Adrenal gland (tissue), 5 donors: Measurements from ENCODE around the gene CDH16.

Experiments used
- CTCF ChIP-seq, 6 experiments: fragments of 450-650 bp in 4 of 6; fragments of 200-600 bp in 2 of 6; sonication (generic) in 1 of 6; IDR thresholded peaks; 1 replicate in 5 of 6; 2 replicates in 1 of 6; pipeline versions ENCODE4 v1.5.1 to v1.8.0; 2016 to 2021; ENCODE audit warnings: antibody characterized with exemption in 6 of 6, mild to moderate bottlenecking in 2 of 6, moderate library complexity in 1 of 6
- POLR2A ChIP-seq, 2 donors: fragments of 450-650 bp; IDR thresholded peaks; one replicate each; pipeline ENCODE4 v1.6.1; 2017; ENCODE audit warnings: antibody characterized with exemption in 2 of 2, mild to moderate bottlenecking in 2 of 2, moderate library complexity in 1 of 2
- donor health status: DM: no; HTN: no; CAD: no.

GRCh38 chr16:66946974-66947301 is 28.3 kb upstream of the CDH16 start:
- TF ChIP-seq CTCF (IDR thresholded peaks at IDR 0.05) (no peak), POLR2A (IDR thresholded peaks at IDR 0.05) (no peak)
